ENCODE results near the gene UGT1A6.
"Not testable (repeated sequence)": the region's sequence is repeated elsewhere in the genome, so short reads cannot be mapped to it uniquely, and the experiment has no call there.

UGT1A6 gene

GRCh38 chr2:233692648-233693047, at the start of gene UGT1A6:
TSS of gene UGT1A6 (plus strand) at chr2:233692890. CDS start at chr2:233693005, 115 bp downstream.
- no peak for DNase-seq (ENCODE audit: low read depth, low spot score)

GRCh38 chr2:233643128-233643527, 49.6 kb upstream of the UGT1A6 start:
- peak; percentile 23 for DNase-seq (ENCODE audit: low read depth, low spot score)

- not testable (repeated sequence) for DNase-seq (ENCODE audit: low read depth, low spot score)
Measured at GRCh38 chr2:233646033-233646432, 46.7 kb upstream of the UGT1A6 start.

- DNase-seq (ENCODE audit: low read depth, low spot score), result no peak
Measured at GRCh38 chr2:233650981-233651380, 41.7 kb upstream of the UGT1A6 start.

- no peak for DNase-seq (ENCODE audit: low read depth, low spot score)
Measured at GRCh38 chr2:233651430-233651829, 41.3 kb upstream of the UGT1A6 start.

- DNase-seq (ENCODE audit: low read depth, low spot score), result no peak
Measured at GRCh38 chr2:233654501-233654900, 38.2 kb upstream of the UGT1A6 start.

- no peak for DNase-seq (ENCODE audit: low read depth, low spot score)
Measured at GRCh38 chr2:233655043-233655442, 37.6 kb upstream of the UGT1A6 start.

- DNase-seq (ENCODE audit: low read depth, low spot score), result not testable (repeated sequence)
Measured at GRCh38 chr2:233655943-233656342, 36.7 kb upstream of the UGT1A6 start.

- no peak for DNase-seq (ENCODE audit: low read depth, low spot score)
Measured at GRCh38 chr2:233656443-233656842, 36.2 kb upstream of the UGT1A6 start.

GRCh38 chr2:233658610-233659009, 34.1 kb upstream of the UGT1A6 start:
- no peak for DNase-seq (ENCODE audit: low read depth, low spot score)

- DNase-seq (ENCODE audit: low read depth, low spot score), result no peak
Measured at GRCh38 chr2:233663911-233664310, 28.8 kb upstream of the UGT1A6 start.

GRCh38 chr2:233668605-233669260, 24.0 kb upstream of the UGT1A6 start:
- DNase-seq (ENCODE audit: low read depth, low spot score), result no peak

GRCh38 chr2:233671290-233672161, 21.2 kb upstream of the UGT1A6 start, which contains the start of gene UGT1A9:
TSS of gene UGT1A9 (plus strand) at chr2:233671898. CDS start at chr2:233671935, 37 bp downstream.
- DNase-seq (ENCODE audit: low read depth, low spot score), result no peak

- DNase-seq (ENCODE audit: low read depth, low spot score), result no peak
Measured at GRCh38 chr2:233672886-233673285, 19.8 kb upstream of the UGT1A6 start.

GRCh38 chr2:233673896-233674295, 18.8 kb upstream of the UGT1A6 start:
- DNase-seq (ENCODE audit: low read depth, low spot score), result no peak

- DNase-seq (ENCODE audit: low read depth, low spot score), result no peak
Measured at GRCh38 chr2:233674314-233674713, 18.4 kb upstream of the UGT1A6 start.

GRCh38 chr2:233674995-233675394, 17.7 kb upstream of the UGT1A6 start:
- DNase-seq (ENCODE audit: low read depth, low spot score), result no peak

- DNase-seq (ENCODE audit: low read depth, low spot score), result no peak
Measured at GRCh38 chr2:233676046-233676445, 16.6 kb upstream of the UGT1A6 start.

- no peak for DNase-seq (ENCODE audit: low read depth, low spot score)
Measured at GRCh38 chr2:233679196-233679595, 13.5 kb upstream of the UGT1A6 start.

- no peak for DNase-seq (ENCODE audit: low read depth, low spot score)
Measured at GRCh38 chr2:233680361-233681045, 12.2 kb upstream of the UGT1A6 start.

GRCh38 chr2:233681521-233682099, 11.1 kb upstream of the UGT1A6 start, which contains the start of gene UGT1A7:
TSS of gene UGT1A7 (plus strand) at chr2:233681901. CDS start at chr2:233681938, 37 bp downstream.
- DNase-seq (ENCODE audit: low read depth, low spot score), result no peak

- DNase-seq (ENCODE audit: low read depth, low spot score), result no peak
Measured at GRCh38 chr2:233684640-233685039, 8.1 kb upstream of the UGT1A6 start.

Data from iPS DF 19.7 (cell line).